Activated CD4-positive, alpha-beta T cell treated with anti-CD3 and anti-CD28 coated beads, Interleukin-2, amount 50 U/mL, for 1 hour (primary cell): ENCODE results near the gene SIMC1.
A peak's percentile ranks its signal among the peaks of the same experiment; 100 is the strongest.

ENCODE experiments used
- DNase-seq: peaks from one replicate; pipeline ENCODE4 v3.0.0-alpha.2; 2020

The SIMC1 gene

DNA sequence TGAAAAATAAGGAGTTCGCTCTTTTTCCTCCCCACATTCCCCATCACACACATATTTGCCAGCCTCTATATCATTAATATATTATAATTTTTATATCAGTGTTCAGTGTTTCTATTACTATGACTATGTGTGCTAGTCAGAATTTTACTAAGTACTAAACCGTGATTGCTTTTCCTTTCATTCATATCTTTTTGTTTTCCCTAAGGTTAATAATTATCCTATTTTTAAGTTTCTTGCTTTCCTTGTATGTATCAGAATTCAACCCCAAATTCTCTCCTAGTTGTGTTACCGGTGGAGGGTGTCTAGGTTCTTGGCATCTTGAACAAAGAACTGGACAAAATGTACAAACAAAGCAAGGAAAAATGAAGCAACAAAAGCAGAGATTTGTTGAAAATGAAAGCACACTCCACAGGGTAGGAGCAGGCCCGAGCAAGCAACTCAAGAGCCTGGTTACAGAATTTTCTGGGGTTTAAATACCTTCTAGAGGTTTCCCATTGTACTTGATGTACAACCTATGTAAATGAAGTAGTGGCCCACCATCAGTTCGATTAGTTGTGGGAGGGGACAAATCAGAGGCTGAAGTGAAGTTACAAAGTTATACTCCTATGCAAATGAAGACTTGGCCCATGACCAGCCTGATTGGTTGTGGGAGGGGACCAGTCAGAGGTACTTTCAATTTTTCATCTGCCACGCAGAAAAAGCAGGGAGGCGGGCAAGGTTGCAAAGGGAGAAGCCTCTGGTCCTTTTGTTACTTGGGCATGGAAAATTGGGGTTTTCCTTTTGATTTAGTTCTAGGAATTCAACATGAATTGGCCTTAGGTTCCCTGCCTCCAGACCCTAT is 79.5 kb downstream of the SIMC1 start:
- DNase-seq, result no peak

DNA sequence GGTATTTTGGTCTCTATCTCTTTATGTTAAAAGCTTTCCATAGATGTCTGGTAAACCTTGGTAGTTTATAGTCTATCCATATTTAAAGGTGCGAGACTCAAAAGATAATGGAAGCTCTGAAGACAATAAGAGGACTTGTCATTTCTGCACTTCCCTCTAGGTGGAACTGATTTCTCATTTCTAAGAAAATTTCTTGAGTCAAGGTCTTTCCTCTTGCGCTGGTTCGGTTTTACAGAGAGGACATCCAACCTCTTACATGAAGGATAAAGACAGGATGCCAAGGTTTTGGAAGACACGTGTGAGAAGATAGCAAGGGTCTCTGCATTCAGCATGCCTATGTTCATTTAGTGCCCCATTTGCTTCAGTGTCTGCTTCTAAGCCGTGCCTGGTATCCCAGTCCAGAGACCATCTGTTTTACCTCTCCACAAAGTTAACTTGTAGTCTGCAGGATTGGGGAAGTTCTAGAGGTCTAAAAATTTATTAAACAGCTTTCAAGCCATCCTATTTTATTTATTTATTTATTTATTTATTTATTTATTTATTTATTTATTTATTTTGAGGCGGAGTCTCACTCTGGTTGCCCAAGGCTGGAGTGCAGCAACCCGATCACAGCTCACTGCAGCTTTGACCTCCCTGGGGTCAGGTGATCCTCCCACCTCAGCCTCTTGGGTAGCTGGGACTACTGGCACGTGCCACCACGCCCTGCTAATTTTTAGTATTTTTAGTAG is 81.8 kb downstream of the SIMC1 start:
- no peak for DNase-seq

DNA sequence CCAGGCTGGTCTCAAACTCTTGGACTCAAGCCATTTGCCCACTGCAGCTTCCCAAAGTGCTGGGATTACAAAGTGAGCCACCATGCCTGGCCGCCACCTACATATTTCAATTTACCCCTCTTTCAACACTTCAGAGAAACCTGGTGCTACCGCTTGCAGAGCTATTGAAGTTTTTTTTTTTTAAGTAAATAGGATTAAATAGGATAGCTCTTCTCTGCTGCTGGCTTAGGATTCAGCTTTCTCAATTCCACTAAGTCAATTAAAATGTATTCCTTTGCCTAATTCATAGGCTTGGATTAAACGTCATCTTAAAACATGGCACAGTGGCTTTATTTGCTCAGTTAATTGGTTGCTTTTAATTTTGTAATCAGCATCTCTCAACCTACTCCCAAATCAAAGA is 82.4 kb downstream of the SIMC1 start:
- DNase-seq, result no peak

DNA sequence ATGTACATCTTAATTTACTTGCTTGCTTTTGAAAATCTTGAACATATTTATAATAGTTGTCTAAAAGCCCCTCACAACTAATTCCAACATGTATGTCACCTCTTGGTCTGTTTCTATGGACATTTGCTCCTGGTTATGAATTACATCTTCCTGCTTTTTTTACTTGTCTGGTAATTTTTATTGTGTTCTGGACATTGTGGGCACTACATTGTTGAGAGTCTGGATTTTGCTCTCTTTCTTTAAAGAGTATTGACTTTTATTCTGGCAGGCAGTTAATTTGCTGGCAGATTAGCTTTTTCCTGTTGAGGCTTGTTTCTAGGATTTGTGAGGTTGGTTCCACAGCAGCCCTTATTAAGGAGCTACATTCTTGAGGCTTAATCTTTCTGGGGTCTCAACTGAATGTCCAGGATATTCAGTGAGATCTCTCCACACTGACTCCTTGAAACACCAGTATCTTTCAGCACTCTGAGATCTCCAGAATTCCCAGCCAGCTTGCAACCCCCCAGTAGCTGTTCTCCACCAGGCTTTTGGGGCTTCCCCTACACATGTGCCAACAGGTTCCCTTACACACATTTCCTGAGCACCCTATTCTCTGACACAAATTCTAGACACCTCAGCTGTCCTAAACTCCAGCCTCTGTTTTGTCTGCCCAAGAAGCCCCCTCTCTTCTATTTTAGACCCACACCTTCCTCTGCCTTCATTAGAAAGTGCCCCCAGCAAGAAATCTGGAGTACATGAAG is 96.0 kb downstream of the SIMC1 start:
- no peak for DNase-seq

DNA sequence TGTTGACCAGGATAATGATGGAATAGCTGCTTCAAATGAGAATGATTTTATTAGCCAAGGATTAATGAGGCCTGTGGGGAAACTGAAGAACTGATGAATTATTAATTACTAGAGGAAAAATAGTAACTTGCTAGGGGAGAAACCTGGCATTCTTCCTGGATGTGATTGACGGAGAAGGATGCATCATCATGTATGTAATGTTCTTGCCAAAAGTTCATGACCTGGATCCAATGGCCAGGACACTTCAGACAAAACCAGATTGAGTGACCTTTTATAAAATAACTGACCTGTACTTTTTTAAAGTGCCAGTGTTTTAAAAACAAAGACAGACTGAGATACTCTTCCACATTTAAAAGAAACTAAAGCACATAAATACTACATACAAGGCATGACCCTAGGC is 99.7 kb downstream of the SIMC1 start:
- DNase-seq, result no peak

DNA sequence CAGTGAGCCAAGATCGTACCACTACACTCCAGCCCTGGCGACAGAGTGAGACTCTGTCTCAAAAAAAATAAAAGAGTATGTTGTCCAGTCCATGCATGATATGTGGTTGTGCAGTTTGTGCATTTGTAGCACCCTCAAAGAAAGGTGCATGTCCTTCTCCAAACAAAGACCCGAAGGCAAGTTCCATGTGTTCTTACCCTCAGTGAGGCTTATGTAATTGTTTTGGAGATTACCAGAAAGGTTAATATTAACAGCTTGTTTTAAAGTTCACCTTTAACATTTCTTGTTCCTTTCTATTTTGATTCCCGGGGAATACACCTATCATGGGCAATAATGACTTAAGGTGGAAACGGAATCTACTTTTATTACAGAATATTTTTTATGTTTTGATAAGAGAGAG is 101.1 kb downstream of the SIMC1 start:
- no peak for DNase-seq

DNA sequence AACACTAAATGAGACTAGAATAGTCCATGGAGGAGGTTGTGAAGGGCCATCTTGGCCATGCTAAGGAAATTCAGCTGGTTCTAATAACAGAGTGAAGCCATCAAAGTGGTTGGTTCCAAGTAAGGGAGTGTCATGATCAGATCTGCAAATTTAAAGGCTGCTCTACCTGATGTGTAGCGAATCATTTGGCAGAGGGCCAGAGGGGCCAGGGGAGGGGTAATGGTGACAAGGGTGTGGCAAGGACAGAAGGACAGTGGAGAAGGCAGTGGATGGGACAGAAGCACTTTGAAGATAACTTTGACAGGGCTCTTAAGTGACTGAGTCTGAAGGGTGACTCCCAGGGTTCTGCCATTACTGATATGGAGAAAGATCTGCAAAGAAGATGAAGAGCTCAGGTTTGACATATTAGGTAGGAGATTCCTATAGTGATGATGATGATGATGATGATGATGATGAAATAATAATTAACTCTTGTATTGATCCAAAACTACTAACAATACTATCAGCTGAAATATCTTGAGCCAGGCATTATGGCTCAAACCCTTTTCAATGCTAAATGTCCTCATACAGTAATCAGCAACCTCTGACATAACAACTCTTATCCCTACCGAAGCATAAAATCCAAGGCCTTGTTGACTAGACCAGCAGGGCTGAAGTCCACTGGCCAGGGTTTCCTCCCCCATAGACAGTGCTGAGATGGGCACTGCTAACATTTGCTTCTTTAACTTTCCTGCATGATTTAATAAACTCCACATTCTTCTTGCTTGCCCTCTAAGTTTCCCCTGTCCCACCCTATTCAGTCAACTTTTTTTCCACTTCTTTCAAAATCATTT is 103.3 kb downstream of the SIMC1 start:
- no peak for DNase-seq

DNA sequence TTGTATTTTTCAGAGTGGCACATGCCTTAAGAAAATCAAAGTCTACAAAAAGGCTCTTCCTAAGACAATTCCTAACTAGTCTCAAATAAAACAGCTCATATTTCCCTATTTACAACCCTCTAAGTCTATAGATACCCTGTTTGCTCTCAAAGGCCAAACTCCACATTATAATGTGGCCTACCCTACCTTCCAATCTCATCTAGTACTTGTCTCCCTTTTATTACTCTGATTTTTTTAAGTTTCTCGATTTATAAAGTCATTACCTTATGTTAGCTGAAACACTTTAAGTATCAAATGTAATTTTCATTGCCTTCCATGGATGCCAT is 103.9 kb downstream of the SIMC1 start:
- DNase-seq, result no peak

DNA sequence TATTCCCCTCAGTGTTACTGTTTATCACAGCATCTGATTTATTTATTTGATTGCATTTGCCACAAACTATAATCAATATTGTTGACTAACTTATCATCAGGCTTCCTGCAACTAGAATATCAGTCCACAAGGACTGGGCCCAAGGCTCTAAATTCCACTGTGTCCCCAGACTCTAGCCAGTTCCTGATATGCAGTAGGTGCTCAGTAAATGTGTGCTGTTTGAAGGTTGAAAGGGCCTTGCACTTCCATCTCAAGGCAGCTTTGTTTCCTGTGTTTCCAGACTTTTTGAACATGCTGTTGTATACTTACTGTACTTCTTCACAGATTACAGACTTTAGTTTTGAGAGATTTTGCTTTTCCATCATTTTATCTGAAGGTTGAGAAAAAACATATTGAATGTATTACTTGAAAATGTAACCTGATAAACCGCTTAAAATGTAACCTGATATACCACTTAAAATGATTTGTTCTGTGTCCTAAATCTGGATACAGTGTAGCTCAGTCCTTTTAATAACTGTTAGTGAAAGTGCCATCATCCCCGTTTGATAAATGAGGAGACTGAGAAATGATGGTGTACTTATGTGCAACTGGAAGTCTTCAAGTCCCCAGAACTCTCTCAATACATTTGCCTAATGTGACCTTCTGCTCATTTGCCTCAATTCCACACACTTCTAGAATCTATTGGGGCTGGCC is 104.7 kb downstream of the SIMC1 start:
- no peak for DNase-seq

DNA sequence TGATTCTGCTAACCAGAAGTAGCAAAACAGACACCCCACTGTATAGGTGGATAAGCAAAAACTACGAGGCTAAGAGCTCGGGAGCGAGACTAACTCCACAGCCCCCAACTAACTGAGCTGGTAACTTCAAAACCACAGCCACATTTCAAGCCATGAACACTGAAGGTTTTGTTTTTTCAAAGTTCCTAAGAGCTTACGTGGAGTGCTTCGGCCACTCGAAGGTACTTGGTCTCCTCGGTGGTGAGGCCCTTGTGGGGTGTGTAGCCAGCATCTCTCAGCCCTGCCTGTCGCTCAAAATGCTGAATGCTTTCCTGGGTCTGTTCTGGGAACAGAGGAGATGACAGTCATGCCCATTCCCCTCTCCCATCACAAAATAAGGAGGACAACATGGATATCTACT is 112.2 kb downstream of the SIMC1 start:
- DNase-seq, result no peak

DNA sequence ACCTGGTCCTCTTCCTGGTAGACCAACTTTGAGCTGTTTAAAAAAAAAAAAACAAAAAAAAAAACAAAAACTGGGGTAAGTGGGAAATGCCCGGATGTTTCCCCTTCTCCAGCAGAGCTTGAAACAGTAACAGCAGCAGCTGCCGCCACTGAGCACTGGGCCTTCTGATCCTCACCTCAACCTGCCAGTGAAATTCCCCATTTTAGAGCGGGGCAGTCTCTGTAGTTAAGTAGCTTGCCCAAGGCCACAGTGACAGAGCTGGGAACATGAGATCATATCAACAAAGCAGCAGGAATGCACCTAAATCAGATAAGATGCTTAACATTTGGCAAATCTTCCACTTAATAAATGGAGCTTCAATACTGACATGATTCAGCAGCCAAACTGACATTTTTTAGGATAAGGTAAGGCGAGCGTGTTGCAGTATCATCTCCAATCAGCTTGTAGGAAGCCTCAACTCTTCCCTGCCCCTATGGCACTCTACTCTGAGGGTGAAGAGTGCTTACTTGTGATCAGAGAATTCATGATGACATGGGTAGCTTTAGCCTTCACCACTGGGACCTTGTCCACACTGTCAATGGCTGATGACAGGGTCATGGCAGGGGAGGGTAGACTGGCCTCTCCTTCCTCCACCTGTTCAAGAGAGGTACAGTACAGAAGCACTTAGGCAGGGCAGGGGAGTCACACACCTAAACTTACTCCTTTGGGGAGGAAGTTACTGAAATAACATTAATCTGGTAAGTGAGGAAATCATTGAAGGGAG is 114.1 kb downstream of the SIMC1 start:
- DNase-seq, result no peak

DNA sequence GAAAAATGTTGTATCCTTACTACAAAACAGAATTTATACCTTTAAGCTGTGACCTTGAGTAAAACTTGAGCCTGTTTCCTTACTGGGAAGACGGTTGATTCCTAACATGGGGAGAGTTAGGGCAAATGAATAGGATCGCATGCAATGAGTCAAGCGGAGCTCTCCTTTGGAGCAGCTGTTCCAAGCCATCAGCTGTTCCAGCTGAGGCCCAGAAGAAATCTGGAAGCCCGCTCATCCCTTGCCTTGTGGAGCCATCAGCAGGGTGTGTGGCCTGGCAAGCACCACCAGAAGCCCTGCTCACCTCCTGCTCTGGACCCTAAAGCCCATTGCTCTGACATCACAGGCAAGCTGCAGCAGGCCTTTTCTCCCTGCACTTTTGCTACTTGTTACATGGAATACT is 115.3 kb downstream of the SIMC1 start:
- no peak for DNase-seq

DNA sequence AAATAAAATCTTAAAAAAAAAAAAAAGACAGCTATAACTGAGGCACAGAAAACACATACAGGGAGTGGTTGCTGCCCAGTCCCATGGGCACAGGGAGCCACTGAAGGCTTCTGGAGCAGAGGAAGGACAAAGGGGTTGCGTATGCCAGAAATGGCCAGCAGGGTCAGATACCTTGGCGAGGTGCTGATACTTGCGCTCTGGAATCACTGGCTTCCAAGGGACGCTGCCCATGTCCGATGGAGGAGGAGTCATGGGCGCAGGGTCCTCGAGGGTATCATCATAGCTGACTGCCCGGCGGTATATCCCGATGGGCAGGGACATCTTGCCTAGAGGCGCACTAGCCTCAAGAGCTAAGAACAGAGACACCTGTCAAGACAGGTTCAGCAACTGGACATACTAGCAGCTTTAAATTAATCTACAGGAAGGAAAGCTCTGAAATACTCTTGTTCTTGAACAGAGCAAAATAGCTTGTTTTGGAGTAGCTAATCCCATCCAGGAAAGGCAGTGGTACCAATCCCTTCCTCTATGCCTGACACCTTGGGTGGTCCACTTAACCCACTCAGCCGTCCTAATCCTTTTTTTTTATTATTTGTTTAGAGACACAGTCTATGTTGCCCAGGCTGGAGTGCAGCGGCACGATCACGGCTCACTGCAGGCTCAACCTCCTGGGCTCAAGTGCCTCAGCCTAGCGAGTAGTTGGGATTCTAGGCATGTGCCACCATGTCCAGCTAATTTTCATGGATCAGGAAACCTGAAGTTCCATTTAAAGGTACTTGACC is 117.4 kb downstream of the SIMC1 start:
- DNase-seq, result no peak

DNA sequence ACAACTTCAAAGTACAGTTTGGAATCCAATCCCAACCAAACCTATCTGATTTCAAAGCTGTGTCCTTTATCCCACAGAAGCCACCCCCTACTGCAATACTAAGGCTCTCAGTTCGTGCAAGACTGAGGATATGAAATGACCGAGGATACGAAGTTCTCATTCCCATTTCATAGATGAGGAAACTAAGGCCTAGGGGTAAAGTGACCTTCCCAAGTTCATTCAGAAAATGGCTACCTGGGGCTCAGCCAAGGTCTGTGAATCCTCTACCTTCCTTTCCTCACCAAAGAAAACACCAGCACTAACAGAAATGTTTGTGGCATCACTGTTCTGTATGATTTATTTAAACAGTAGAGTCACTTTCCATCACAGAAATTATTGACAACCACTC is 117.9 kb downstream of the SIMC1 start:
- no peak for DNase-seq

DNA sequence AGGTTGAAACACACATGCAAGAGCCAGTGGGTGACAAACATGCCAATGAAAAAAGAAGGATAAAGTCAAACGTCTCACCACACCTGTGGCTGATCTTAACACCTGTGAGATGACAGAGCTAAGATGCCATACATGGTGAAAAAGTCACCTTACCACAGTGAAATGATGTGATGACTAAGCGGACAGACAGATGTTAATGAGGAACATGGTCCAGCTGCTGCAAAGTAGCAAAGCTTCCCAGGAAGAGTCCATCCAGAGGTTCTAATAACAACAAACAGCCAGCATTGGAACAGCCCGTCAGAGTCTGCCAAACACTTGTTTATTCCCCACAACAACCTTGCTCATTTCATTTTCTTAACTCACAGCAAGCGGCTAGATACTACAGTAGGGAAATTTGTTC is 121.4 kb downstream of the SIMC1 start:
- no peak for DNase-seq

DNA sequence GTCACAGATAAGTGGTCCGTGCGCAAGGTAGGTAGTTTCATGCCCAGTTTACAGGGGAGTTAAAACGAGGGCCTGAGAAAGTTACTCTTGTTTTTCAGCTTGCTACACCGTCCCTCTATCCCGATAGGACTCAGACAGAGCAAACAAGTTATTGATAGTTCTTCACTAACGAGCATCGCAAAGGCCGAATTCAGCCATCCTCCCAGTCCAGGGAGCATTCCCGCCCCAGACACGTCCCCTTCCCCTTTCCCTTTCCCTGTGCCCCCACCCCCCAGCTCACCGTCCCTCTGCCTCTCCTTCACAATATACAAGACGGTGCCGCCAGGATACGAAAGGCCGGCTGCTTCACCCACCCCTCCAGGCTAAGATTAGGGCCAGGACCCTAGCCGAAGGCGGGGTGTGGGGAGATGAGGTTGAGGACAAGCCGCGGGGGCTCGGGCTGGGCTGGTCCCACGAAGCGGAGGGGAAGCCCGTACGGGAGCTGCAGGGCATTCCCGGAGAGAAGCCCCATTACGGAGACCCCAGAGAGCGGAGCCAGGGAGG is 122.7 kb downstream of the SIMC1 start:
- peak; percentile 7 for DNase-seq

DNA sequence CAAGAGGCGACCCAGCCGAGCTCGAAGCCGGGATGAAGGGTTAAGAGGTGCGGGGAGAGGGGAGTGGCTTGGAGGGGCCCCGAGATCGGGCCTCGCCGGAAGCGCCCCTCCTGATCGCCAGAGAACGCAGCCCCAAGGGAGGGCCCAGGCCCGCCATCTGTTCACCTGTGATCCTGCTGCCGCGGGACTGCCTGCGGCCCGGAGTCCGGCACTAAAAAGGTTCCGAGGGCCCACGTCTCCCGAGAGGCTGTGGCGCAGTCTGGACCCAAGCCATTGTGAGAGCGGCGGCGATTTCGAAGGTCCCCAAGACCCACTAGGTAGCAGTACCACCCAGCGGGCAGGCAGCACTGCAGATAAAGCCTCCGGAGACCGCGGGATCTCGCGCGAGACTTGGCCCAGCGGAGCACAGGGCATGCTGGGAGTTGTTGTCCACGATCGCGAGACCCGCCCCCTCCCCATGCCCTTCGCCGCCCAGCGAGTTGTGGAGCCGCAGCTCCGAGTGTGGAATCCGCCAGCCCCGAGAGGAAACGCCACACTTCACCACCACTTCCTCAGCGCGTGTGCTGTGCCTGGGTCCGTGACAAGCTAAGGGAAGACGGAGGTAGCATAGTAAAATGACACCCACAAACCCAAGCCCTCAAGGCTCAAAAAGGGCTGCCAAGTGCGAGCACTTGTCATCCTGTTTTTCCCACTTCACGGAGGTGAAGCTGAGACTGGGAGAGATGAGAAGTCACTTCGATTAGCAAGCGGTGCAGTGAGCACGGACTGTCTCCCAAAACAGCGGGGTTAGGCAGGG is 123.4 kb downstream of the SIMC1 start, which contains the start of gene KIAA1191:
TSS of gene KIAA1191 (minus strand) at position 328 of the 796 bp plus-strand sequence. CDS start 2,256 bp downstream, outside the sequence.
- peak; percentile 94 for DNase-seq

DNA sequence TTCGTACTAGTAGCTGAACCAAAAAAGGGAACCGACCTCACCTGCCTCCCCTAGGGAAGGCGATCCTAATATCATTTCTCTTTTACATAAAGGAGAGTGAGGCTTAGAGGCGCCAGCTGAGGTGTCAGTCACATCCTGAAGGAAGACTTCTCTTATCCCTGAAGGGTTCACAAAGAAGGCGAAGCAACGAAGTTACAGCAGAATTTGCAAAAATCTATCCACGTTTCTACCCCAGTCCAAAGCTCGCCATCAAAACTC is 123.9 kb downstream of the SIMC1 start:
- DNase-seq, result no peak

DNA sequence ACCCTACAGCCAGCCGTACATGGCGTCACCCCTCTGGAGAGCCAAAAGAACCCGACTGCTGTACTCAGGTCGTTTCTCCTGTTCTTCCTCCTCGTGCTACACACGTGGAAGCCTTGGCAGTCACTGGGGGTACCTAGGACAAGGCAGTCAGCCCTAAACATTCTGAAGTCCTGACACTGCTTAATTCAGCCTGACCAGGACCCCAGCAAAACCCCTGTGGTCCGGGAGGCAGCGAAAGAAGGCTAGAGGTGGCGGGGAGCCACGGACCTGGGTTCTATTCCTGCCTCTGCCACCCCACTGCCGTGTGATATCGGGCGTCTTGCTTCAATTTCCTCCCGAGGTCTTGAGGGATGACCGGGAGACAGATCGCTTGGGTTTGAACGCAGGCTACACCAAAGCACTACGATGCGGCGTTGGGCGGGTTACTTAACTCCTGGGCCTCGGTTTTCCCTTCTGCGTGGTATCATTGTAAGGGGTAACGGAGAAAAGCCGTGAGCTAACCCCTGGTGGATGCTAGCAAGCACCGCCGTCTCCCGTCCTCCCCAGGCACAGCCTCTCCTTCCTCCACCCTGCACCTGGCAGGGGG is 126.6 kb downstream of the SIMC1 start:
- DNase-seq, result no peak
